AG09319 (cell line): ENCODE results near the gene ART5.

Experiments used
- DNase-seq: peaks from one replicate; pipeline ENCODE4 v3.0.0-alpha.2; 2010; ENCODE audit warnings: low read depth; ENCODE audit errors: extremely low read depth
- CTCF ChIP-seq: IDR thresholded peaks from 2 replicates; pipeline ENCODE4 v1.5.1; 2011; ENCODE audit warnings: low read depth, mild to moderate bottlenecking, inconsistent platforms, low read length, moderate library complexity

ART5 gene

DNA sequence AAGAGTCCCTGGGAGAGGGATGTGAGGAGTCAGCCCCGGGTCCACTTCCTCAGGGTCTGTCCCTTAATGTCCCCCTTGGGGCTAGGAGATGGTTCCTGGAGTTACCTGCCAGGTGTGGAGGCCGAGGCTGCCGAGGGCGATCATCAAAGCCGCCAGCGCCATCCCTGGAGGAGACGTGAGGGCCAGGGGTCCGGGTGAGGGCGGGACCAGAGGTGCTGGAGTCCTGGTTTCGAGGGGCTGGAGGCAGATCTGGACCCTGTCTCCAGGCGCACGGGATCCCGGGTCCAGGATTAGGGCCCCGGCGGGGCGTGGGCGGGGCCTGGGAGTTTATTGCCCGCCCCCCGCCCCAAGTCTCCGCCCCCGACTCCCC, at the start of gene ART5:
TSS of gene ART5 (minus strand) at position 292 of the 370 bp plus-strand sequence. CDS start at position 162, 130 bp downstream.
- DNase-seq = no peak
- TF ChIP-seq CTCF = no peak

- no peak for DNase-seq
- no peak for TF ChIP-seq CTCF
These were observed 45.0 kb upstream of the ART5 start for GRCh38 chr11:3686751-3687150.

GRCh38 chr11:3685923-3686322, 44.1 kb upstream of the ART5 start:
- TF ChIP-seq CTCF = no peak
- DNase-seq = no peak

- TF ChIP-seq CTCF = no peak
- DNase-seq = no peak
These were observed 43.0 kb upstream of the ART5 start for GRCh38 chr11:3684819-3685172.

- no peak for DNase-seq
- no peak for TF ChIP-seq CTCF
These were observed 42.5 kb upstream of the ART5 start for GRCh38 chr11:3684129-3684818.

- no peak for DNase-seq
- TF ChIP-seq CTCF = no peak
These were observed 41.2 kb upstream of the ART5 start for GRCh38 chr11:3683039-3683438.

- no peak for TF ChIP-seq CTCF
These were observed 37.3 kb upstream of the ART5 start for GRCh38 chr11:3679077-3679476.

More at GRCh38 chr11:3679077-3679476, 37.3 kb upstream of the ART5 start:
- DNase-seq = no peak
